Activated effector memory CD4-positive, alpha-beta T cell treated with anti-CD3 and anti-CD28 coated beads, Interleukin-2, amount 50 U/mL, for 16 hours (primary cell): ENCODE results near the gene SETSIP.
"Not testable (repeated sequence)": the region's sequence is repeated elsewhere in the genome, so short reads cannot be mapped to it uniquely, and the experiment has no call there.

ENCODE experiments used
- DNase-seq: peaks from one replicate; pipeline ENCODE4 v3.0.0-alpha.2; 2020

Gene SETSIP, protein sequence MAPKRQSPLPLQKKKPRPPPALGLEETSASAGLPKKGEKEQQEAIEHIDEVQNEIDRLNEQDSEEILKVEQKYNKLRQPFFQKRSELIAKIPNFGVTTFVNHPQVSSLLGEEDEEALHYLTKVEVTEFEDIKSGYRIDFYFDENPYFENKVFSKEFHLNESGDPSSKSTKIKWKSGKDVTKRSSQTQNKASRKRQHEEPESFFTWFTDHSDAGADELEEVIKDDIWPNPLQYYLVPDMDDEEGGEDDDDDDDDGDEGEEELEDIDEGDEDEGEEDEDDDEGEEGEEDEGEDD

DNA sequence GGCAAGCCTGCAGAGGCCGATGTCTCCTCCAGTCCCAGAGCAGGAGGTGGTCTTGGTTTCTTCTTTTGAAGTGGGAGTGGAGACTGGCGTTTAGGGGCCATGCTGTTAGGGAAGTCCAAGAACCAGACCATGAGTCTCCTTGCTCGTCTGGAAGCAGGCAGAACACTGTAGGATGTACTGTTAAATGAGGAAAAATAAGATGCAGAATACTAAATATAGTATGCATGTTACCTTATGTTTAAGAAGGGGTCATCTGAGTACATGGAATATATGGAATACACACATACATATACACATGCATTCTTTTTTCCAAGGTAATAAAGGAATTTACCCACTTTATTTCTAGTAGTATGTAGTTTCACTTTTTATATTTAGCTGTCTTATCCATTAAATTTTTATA lies at the start of gene SETSIP:
SETSIP (minus strand) TSS at position 101 of the 400 bp plus-strand sequence; CDS start at position 101, 0 bp downstream.
- no peak for DNase-seq

DNA sequence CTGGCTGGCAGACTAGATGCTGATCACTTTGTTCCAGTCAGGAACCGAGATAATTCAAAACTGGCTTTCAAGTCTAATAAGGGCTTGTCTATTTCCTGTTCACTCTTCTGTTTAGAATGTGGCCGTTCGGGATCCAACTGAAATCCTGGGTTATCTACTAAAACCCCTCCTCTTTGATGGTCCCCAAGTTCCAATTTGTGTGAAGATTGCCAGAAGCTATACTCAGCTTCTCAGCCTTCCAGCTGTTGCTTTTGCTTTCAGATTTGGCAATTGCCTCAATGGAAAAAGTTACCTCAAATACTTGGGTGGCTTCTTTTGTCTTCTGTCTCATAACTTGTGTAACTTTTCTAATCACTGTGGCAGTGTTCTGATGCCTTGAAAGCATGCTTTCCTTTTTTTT lies 48.7 kb upstream of the SETSIP start:
- no peak for DNase-seq

DNA sequence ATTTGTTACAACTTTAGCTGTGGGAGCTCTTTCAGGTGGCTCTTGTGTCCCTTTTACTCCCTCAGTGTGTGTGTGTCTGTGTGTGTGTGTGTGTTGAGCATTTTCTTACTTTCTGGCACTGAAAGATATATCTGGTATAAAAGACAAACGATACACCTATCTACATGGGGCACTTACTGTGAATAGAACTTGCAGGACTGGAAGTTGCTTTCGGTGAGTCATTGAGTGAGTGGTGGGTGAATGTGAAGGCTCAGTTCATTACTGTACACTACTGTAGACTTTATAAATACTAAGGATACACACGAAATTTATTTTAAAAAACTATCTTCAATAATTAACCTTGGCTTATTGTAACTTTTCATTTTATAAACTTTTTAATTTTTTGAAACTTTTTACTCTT lies 43.6 kb upstream of the SETSIP start:
- DNase-seq = no peak

DNA sequence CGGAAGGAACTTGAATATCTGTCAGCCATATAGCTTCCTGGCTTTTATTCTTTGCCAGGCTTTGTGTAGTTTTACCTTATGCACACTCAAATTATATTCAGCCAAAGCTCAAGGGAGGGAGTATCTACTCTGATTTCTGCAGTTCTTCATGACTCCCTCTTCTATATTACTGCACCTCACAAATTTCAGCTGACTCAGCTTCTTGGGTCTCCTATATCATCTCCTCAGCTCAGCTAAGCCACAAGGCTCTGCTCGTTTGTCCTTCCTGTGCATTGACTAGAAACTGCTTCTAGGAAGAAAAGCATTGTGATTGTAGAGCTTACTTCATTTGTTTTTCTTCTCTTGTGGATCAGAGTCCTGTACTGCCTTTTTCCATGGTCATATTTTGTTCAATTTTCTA lies 42.3 kb upstream of the SETSIP start:
- no peak for DNase-seq

DNA sequence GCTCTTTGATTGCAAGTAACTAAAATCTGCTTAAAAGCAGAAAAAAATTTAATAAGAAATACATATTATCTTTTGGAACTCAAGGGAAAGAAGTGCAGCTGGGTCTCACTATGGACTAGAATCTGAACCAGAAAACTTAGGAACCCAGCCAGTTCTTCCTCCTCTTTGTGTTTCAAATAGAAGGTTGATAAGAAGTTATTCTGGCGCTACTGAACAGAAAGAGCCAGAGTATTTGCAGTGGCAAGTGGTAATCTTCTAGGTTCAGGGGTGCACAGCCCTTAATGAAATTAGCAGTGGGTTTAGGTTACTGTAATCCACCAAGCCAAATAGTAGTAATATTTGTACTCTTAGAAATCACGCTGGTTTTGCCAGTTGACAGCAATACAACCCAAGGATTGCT lies 33.4 kb upstream of the SETSIP start:
- DNase-seq = no peak

DNA sequence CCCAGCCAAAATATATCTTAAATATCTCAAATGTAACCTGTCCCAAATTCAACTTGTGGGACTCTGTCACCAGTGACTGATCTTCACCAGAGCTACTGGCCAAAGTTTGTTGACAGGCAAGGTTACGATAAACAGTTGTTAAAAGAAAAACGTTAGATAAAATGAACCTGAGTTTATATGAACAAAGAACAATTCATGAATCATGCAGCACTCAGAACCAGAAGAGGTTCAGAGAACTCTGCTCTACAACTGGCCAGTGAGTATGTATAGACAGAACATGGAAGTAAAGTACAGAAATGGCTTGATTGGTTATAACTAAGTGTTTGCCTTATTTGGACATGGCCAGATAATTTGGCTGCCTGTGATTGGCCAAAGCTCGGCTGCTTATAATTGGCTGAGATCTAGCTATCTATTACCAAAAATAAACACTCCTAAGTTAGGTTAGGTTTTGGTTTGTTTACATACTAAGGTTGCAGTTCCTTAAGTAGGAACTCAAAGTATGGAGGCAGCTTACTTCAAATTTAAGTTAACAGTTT lies 30.4 kb upstream of the SETSIP start:
- DNase-seq = no peak

DNA sequence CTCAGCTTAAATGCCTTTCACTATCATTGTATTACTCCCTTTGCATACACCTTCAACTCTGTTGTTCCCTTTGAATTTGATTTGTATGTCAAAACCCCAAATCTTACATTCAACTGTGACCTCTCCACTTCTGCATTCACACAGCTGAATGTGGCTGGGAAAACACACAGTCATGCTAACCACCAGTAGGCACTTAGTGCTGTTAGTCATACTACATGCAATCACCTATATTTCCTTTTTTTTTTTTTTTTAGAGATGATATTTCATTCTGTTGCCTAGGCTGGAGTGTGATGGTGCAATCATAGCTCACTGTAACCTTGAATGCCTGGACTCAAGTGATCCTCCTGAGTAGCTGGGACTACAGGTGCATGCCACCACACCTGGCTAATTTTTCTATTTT lies 21.1 kb upstream of the SETSIP start:
- DNase-seq = no peak

DNA sequence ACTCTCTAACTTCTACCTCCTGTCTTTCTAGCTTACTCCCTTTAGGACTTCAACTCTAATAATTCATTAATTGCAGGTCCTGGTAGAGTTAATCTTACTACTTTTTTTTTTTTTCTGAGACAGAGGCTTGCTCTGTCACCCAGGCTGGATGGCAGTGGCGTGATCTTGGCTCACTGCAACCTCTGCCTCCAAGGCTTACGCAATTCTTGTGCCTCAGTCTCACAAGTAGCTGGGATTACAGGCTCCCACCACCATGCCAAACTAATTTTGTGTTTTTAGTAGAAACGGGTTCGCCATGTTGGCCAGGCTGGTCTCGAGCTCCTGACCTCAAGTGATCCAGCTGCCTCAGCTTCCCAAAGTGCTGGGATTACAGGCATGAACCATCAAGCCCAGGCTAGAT lies 20.7 kb upstream of the SETSIP start:
- no peak for DNase-seq

DNA sequence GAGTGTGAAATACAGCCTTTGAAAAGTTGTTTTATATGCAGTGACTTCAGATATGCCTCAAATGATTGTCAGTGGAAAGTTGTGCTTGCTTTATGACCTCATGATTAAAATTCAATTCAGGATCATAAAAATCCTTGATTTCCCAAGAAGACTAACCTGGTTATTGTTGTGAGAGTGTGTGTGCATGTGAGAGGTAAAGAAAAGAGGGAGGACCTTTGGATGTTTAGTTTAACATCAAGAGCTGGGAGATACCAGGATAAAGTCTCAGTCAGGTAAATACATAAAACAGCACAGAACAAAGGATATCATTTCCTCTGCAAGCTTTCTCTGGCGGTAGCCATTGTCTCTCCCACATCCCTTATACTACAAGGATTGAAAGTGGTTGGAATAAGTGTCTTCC lies 19.4 kb upstream of the SETSIP start:
- DNase-seq = no peak

DNA sequence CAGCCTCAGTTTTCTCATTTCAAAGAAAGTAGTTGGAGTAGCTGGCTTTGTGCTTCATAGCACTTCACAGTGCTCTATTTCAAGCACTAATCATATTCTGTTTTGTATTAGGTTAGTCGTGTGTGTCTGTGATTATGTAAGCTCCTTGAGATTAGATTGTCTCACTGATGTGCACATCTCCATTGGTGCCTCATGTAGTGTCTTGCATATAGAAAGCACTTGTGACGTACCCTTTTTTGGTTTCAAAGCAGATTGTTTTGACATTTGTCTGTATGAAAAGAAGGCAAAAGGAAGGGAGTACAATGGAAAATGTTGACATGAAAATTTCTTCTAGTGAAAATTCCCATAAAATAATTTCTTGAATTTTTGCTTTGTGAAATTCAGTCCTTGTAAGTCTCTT lies 18.9 kb upstream of the SETSIP start:
- no peak for DNase-seq

DNA sequence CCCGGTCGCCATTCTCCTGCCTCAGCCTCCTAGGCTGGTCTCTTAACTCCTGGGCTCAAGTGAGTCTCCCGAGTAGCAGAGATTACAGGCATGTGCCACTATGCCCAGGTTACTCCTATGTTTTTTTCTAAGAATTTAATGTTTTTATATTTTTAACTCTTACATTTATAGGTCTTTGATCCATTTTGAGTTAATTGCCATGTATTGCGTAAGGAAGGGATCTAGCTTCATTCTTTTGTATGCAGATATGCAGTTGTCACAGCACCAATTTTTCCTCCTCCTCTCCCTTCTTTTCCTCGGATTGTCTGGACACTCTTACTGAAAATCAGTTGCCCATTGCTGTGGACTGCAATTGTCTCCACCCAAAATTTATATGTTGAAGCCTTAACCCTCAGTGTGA lies 16.4 kb upstream of the SETSIP start:
- no peak for DNase-seq

DNA sequence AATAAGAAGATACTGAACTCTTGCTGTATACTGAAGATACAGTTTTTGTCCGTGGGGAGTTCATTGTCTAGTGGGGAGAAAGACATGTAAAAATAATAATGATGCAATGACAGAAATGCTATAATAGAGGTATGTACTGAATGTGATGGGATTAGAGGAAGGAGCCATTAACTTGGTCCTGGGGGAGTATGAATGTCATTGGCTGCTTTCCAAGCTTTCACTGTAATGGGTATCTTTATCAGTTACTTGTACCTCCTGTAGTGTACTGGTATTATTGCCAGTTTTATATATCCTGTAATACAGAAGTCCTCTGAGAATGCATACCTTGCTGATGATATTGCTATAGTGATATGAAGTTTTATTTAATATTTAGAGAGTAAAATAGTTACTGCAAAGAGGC lies 12.3 kb upstream of the SETSIP start:
- DNase-seq = no peak

DNA sequence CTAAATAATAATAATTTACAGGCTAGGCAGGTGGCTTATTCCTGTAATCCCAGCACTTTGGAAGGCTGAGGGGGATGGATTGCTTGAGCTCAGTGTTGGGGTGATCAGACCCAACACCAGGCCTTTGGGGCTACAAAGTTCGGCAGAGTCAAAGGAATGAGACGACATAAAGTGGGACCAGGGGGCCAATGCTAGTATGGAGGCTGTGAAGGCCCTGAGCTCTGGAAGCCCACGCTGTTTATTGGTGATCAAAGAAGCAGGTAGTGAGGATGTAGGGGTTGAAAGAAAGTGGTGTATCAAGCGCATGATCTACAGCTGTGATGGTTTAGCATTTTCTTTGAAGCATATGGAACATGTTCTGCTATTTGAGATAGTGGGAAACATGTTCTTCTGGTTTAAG lies 10.5 kb upstream of the SETSIP start:
- no peak for DNase-seq

DNA sequence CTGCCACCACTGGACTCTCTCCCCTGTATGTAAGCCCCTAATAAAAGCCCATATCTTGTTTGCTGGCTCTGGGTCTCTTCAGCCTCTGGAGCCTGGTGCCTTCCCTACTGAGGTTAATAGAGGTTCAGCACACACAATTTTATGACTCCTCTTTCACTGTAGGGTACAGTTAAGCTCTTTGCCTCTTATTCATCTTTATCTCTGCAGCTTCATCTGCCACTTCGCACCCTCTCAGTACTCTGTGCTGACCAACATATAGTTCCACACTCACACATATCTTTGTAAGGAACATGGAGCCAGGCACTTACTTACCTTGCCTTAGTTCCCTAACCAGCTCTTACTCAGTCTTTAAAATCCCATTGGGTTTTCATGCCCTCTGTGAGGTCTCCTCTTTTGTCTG lies 9.4 kb upstream of the SETSIP start:
- DNase-seq = no peak

DNA sequence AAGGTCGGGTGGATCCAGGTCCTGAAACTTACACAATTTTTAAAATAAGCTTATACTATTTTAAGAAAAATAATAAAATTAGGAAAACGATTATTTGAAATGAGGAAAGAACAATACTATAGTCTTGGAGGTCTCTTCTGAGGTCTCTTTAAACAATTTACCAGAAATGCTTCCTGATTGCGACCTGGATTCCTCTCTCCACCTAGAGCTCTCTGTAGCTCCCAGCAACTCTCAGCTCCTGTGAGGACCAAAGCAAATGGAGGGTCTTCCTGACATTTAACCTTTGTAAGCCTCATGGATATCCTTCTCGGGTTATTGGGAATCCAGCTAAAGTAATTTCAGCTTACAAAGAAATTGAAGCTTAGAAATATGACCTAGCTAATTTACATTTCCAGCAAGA lies 5.8 kb upstream of the SETSIP start:
- no peak for DNase-seq

DNA sequence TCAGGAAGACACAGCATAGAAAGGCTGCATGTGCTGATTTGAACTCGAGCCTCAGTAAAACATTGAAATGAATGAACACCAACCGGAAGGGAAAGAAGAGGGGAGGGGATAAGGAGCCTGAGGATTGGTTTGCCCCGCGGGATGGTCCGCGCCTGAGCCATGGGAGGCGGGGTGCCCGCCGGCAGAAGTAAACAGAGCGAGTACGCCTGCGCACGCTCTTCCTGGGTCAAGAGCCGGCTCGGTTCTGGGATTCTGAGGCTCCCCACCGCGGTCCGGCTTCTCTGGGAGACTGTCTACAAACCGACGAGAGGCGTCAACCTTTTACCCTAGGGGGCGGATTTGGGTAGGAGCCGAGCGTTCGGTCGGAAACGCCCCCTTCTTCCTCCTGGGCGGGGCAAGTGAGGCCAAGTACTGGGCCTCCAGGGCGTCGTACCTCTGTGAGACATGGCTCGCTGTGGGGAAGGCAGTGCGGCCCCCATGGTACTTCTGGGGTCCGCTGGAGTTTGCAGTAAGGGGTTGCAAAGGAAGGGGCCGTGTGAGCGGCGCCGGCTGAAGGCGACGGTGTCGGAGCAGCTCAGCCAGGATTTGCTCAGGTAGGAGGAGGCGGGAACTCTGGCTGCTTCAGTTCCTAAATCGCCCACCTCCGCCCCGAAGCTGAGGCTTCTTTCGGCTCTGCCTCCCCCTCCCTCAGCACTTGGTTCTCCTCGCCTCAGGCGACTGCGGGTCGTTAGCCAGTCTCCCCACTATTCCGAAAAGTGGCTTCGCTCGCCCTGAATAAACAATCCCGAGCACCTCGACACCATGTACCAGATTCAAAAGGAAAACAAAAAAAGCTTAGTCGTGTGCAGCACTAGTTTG lies 5.1 kb upstream of the SETSIP start, which contains the start of gene BTBD8:
BTBD8 (plus strand) TSS at position 218 of the 858 bp plus-strand sequence; CDS start at position 445, 227 bp downstream.
- DNase-seq = peak; percentile 95

DNA sequence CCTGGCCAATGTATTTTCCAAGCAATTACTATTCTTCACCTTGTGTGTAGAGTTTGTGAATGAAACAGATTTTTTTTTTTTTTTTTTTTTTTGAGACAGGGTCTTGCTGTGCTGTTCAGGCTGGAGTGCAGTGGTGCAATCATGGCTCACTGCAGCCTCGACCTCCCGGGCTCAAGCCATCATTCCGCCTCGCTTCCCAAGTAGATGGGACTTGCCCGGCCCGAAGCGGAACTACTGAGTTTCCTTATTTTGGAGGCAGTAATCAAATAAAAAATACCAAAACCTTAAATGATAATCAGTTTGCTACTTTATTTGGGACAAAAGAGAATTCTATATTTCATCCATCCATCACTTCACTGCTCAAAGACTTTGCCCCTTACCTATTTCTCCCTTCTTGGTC lies 4.2 kb upstream of the SETSIP start:
- DNase-seq = no peak

DNA sequence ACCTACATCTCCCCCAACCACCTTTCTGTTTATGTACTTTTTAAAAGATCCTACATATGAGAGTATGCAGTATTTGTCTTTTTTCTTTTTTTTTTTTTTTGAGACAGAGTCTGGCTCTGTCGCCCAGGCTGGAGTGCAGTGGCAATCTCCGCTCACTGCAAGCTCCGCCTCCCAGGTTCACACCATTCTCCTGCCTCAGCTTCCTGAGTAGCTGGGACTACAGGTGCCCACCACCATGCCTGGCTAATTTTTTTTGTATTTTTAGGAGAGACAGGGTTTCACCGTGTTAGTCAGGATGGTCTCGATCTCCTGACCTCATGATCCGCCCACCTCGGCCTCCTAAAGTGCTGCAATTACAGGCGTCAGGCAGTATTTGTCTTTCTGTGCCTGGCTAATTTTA lies 2.9 kb upstream of the SETSIP start:
- not testable (repeated sequence) for DNase-seq

DNA sequence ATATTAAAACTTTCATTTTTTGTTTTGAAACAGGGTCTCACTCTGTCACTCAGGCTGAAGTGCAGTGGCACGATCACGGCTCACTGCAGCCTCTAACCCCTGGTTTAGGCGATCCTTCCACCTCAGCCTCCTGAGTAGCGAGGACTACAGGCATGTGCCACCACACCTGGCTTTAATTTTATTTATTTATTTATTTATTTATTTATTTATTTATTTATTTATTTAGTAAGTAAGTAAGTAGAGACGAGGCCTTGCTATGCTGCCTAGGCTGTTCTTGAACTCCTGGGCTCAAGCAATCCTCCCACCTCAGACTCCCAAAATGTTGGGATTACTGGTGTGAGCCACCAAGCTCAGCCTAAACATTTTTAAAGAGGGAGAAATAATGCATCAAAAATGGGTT lies 1.2 kb upstream of the SETSIP start:
- no peak for DNase-seq

DNA sequence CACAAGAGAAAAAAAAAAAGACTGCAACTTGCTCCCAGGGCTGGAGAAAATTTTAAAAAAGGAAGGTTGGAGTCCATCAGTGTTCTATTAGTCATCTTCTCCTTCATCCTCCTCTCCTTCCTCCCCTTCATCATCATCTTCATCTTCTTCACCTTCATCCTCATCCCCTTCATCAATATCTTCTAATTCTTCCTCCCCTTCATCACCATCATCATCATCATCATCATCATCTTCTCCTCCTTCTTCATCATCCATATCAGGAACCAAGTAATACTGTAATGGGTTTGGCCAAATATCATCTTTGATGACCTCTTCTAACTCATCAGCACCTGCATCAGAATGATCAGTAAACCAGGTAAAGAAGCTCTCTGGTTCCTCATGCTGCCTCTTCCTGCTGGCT lies 765 bp downstream of the SETSIP start:
- DNase-seq = not testable (repeated sequence)

DNA sequence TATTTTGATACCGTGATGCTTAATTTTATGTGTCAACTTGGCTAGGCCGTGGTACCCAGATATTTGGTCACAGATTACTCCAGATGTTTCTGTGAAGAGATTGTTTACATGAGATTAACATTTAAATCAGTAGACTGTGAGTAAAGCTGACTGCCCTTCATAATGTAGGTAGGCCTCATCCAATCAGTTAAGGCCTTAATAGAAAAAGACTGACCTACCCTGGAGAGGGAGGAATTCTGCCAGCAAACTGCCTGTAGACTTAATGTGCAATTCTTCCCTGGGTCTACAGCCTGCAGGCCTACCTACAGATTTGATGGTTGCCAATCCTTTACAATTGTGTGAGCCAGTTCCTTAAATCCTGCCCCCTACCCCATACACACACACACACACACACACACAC lies 4.3 kb downstream of the SETSIP start:
- DNase-seq = no peak

DNA sequence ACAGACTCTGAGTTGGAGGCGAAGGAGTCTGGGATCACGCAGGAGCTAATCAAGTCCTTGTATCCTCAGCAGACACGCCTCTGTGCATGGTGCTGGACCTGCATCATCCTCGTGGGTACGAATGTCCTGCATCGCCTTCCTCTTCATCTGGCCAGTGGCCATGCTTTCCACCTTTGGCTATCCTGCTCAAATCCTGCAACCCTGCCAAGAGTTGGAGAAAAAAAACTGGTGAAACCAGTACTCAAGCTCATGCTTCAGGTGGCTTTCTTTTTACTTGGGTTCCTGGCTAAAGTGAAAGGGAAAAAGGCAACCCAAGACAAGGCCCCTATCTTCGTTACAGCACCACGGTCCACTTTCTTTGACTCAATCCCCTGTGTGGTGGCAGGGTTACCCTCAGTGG lies 8.9 kb downstream of the SETSIP start:
- DNase-seq = no peak

DNA sequence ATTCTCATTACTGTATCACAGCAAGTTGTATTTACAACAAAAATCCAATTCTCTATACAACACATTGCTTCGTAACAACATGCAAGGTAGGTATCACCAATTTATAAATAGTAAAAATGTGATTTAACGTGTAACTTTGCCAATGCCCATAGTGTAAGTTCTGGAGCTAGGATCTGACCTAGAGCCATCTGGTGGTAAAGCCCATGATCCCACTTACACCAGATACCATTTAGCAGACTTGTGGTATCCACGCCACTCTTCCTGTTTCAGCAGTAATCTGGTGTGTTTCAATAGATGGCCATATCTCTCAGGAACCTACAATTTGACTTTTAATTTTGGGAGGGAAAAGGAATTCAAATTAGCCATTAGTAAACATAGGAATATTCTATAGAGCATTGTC lies 10.2 kb downstream of the SETSIP start:
- DNase-seq = no peak

DNA sequence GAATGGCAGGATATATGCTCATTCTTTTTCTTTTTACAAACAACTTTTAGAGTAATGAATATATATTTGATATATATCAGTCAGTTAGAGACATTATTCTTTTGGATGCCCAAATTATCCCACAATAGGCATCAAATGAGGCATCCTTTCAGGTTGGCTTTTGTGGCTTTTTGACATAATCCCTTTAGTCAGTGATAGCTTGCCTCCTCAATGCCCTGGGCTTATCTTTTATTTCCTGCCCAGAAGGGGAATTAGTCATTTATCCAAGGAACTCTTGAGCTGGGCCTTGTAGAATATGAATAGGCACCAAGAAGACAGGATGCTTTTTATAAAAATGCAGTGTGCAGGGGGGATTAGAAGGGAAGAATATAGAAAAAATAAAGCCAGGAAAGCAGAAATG lies 23.3 kb downstream of the SETSIP start:
- DNase-seq = no peak
